ENCODE measurements around the gene TMEM18.

The TMEM18 gene

DNA sequence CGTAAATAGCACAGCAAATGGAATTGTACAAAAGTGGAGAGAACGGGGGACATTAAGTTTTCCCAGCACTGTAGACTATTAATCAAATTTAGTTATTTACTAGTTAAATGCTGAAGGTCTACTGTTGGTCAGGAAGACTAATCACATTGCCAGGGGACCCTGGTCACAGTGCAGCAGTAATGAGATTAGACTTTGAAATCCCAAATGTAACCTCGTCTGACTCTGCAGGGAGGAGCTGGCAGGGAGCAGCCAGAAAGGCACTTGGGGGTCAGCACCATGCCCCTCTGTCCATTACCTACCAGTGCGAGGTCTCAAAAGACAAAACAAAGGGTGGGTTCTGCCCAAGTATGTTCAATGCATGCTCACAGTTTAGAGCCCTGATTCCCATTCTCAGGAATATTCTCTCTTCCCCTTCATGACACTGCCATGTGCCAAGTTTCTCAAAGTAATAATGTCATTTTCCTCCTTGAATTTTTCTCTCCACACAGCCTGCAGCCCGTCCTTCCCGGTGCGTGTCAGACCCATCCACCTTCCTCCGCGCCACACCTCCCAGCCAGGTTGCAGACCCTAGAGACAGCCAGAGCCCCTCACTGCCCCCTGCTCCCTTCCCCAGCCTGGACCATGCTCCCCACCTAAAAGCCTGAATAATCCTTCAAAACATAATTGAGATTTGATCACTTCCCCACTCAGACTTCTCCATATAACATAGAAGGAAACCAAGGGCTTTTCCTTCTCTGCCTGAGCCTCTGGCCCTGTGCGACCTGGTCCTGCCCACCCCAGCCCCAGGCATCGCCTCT lies 52.5 kb downstream of the TMEM18 start:
- Histone ChIP-seq H3K4me3 (ENCODE audit: low read depth, low read length) (no peak overlapping the region), H3K36me3 (no peaks in the 10 kb centered on the region), H3K4me1 (peaks cover 4% of the 10 kb centered on the region; the same call in 1 of the 2 replicates), H3K9me3 (no peaks in the 10 kb centered on the region), H3K27me3 (no peaks in the 10 kb centered on the region)
- DNase-seq, result no peak
- TF ChIP-seq, protein P1, sequence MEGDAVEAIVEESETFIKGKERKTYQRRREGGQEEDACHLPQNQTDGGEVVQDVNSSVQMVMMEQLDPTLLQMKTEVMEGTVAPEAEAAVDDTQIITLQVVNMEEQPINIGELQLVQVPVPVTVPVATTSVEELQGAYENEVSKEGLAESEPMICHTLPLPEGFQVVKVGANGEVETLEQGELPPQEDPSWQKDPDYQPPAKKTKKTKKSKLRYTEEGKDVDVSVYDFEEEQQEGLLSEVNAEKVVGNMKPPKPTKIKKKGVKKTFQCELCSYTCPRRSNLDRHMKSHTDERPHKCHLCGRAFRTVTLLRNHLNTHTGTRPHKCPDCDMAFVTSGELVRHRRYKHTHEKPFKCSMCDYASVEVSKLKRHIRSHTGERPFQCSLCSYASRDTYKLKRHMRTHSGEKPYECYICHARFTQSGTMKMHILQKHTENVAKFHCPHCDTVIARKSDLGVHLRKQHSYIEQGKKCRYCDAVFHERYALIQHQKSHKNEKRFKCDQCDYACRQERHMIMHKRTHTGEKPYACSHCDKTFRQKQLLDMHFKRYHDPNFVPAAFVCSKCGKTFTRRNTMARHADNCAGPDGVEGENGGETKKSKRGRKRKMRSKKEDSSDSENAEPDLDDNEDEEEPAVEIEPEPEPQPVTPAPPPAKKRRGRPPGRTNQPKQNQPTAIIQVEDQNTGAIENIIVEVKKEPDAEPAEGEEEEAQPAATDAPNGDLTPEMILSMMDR (IDR thresholded peaks at IDR 0.05; ENCODE audit: low read depth, low read length), result no peak

DNA sequence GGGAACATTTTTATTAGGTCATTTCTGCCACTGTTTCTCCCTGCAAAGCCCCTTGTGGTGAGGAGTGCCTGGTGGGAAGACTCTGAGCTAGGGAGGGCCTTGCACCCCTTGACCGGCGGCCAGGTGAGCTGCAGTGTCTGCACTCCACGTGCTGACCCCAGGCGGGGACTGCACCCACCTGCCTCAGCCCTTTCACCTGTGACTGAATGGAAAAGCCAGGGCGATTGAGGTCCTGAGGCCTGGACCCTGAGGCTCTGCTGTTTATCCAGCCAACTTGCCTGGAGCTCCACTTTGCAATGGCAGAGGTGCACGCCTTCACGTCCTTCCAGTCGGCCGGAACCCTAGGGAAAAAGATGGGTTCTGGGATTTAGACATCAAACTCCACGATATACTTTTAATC lies 53.1 kb downstream of the TMEM18 start:
- Histone ChIP-seq H3K4me3 (ENCODE audit: low read depth, low read length) (no peak overlapping the region), H3K9me3 (no peaks in the 10 kb centered on the region), H3K36me3 (no peaks in the 10 kb centered on the region), H3K27me3 (no peaks in the 10 kb centered on the region), H3K4me1 (peaks cover 4% of the 10 kb centered on the region; the same call in 1 of the 2 replicates)
- TF ChIP-seq, protein P1 (IDR thresholded peaks at IDR 0.05; ENCODE audit: low read depth, low read length), result no peak
- DNase-seq, result no peak

DNA sequence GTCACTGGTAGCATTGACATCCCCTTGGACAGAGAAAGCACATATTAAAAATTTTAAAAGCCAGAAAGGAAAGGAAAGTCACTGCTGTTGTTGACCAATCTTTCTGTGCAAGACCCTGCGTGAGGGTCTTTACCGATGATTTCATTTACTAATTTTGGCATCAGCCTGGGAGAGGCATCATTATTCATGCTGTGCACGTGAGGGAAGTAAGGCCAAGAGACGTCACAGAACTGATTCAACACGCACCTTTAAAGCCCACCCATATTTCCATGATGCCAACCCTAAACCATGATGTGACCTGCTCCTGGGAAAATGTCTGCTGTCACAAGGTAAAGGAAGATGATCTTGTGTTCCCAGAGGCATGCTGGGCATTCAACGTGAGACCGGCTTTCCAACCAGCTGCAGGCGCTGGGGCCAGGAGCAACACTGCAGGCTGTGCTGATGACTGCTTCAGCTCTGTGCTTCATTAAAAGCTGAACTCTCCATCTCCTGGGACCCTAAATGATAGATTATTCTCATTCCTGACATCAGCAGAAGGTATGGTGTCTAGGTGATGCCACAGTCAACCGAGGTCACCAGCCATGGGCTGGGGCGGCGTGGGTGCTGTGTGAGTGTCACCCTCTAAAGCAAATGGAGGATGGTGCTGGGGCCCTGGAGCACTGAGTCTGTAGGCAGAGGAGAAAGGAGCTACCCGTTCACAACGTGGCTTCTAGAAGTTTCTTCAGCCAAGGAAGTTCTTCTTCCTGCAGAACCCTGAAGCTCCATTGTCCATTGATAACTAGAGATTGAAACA lies 53.9 kb downstream of the TMEM18 start:
- H3K36me3 ChIP-seq, result no peaks in the 10 kb centered on the region
- H3K4me3 ChIP-seq (ENCODE audit: low read depth, low read length), result no peak overlapping the region
- H3K27me3 ChIP-seq, result no peaks in the 10 kb centered on the region
- TF ChIP-seq, protein P1 (IDR thresholded peaks at IDR 0.05; ENCODE audit: low read depth, low read length), result no peak
- DNase-seq, result no peak
- H3K4me1 ChIP-seq, result peaks cover 4% of the 10 kb centered on the region; the same call in 1 of the 2 replicates
- H3K9me3 ChIP-seq, result no peaks in the 10 kb centered on the region

DNA sequence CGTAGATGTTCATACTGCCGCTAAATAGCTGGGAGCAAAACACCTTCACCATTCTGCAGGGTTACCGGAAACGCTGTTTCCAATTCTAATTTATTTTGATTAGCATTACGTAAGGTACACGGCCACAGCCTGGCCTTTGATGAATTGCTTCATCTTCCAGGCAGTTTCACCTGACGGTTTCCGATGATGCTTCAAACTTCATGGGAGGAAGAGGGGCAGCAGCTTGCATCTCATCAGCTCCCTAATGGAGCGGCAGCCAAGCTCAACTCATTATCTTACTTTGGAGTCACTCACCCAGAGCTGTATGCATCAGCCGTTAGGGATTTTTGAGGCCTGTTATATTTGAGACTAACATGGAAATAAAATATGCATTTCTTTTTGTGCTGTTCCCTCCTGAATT lies 54.8 kb downstream of the TMEM18 start:
- no peak overlapping the region for H3K4me3 ChIP-seq (ENCODE audit: low read depth, low read length)
- no peak for DNase-seq
- peaks cover 4% of the 10 kb centered on the region; the same call in 1 of the 2 replicates for H3K4me1 ChIP-seq
- H3K27me3 ChIP-seq, result no peaks in the 10 kb centered on the region
- TF ChIP-seq, protein P1 (IDR thresholded peaks at IDR 0.05; ENCODE audit: low read depth, low read length), result no peak
- H3K36me3 ChIP-seq, result no peaks in the 10 kb centered on the region
- H3K9me3 ChIP-seq, result no peaks in the 10 kb centered on the region

DNA sequence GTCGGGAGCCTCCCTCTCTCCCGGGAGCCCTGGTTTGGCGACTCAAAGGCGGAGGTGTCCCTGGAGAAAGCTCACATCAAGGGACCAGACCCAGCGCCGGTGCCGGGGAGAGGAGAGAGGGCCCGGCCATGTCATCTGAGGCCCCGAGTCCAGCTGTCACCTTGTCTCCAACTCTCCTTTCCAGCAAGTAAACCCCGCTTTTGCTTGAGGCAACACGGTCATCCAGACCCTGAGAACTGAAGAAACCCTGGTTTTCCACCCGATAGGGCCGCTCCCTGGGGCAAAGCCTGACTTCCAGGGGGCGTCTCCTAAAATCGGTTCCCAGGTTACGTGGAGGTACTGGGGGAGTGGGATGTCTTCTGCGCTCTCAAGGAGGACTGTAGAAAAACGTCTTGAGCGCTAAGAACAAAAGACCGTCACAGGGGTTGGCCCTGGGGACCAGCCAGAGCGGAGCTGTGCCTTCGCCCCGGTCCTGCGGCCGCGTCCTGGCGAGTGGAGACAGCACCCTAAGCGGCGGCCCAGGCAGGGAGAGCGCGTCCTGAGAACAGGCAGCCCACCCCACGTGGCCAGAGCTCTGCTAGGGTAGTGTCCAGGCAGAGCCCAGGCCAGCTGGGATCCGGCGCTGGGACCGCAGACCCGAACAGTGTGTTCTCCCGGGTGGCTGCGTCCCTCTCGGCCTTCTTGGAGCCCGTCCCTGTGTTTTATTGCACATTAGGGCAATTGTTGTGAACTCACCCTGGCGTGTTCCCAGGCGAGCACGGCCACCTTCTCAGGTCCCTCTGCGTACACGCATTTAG lies 55.7 kb downstream of the TMEM18 start:
- Histone ChIP-seq H3K9me3 (no peaks in the 10 kb centered on the region), H3K4me1 (peaks cover 4% of the 10 kb centered on the region; the same call in 1 of the 2 replicates), H3K36me3 (no peaks in the 10 kb centered on the region), H3K27me3 (no peaks in the 10 kb centered on the region), H3K4me3 (ENCODE audit: low read depth, low read length) (no peak overlapping the region)
- TF ChIP-seq, protein P1 (IDR thresholded peaks at IDR 0.05; ENCODE audit: low read depth, low read length), result no peak
- no peak for DNase-seq
